ENCODE results near the gene LENG8. TPM values are rescaled to one million over a fixed set of nuclear protein-coding genes. Genes with fewer than 3 reads are reported as not detected.

Gene LENG8
- total and polyA plus RNA-seq, 2 of the 8 experiments (the other 6 are each of a cell fraction or from before 2014, with no cell fraction given) = 62.2 to 108 TPM

DNA sequence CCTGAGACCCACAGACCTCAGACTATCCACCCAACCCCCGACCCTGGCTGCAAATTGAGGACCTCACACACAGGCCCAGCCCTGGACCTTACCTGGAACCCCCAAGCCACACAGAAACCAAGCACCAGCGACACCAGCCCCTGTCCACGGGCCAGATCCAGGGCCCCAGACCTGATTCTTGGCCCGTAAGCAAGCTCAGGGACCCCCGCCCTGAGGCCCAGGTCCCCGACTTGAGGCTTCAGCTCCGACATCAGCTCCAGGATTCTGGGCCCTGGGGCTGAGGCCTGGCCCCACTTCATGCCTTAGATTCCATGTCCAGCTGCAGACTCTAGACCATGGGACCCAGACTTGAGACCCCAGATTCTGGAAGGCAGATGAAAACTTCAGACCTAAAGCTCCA is 27.5 kb upstream of the LENG8 start (continued):
- TF ChIP-seq KDM1A (IDR thresholded peaks at IDR 0.05; ENCODE audit: borderline replicate concordance, low read length) = no peak

All from H1 (cell line).